Kasumi-1 (cell line): ENCODE results near the gene BTBD9.
"Not testable (repeated sequence)": the region's sequence is repeated elsewhere in the genome, so short reads cannot be mapped to it uniquely, and the experiment has no call there.

Experiments used
- DNase-seq, 2 experiments: peaks; one replicate each; lab custom pipeline; 2025; lab: John Stamatoyannopoulos, UW

Gene BTBD9

DNA sequence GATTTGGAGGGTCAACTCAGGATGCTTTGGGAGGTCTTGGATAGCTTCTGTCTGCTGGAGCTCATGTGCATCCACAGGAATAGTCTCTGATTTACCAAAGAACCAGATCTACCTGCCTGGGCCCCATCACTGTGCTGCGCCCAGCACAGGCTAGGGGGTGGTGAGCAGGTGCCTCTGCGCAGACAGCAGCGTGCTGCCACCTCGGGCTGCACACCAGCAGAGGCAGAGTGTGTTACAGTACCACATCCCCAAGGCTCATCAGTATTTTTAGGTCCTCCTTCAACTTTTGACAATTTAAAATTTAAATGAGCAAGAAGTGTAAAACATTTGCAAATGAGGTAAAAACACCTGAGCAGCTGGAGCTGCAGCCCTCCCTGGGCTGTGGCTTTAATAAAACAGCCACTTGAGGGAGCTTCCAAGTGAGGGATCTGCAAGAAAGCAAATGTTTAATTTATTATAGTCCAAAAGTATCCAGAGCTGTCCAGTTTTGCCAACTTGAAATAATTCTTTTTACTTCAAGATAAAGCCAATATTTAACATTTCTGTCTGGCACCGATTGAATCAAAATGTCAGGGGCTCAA lies 495.3 kb downstream of the BTBD9 start:
- DNase-seq = no peak

DNA sequence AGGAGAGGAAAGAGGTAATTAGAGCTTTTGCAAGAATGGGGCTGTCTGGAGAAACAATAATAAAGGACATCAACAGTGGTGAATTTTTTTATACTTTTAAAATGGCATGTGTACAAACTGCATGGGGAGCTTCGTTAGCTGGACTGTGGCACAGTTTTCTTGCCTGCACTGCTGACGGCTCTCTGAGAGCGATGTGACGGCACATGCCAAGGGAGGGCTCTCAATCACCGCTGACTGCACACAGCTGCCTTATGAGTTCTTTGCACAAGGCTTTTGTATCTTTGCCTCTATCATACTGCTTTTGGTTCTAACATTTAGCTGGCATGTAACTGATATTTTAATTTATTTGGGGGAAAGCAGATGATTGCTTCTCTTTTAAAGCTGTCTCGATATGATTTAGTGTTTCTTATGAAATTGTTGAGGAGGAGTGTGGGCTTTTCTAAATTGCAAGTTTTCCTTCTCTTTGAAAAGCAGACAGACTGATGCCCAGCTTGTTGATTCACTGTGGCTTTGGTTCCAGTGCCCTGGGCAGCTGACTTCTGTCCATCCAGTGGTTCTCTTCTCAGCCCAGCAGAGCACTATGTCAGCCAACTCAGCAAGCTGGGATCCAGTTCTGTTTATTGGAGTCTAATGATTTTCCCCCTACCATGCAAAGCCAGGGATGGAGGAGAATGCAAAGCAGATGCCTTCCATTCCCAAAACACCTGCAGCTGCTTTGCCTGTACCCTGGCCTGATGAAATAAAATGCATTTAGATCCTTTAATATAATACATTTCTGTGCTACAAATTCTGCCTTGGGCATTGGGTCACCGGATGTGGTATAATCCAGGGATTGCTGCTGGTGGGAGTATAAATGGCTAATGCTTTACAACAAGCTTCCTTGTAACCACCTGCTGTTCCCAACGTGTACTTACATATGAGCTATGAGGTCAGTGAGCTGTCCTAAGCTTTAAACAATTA lies 496.3 kb downstream of the BTBD9 start:
- no peak for DNase-seq

DNA sequence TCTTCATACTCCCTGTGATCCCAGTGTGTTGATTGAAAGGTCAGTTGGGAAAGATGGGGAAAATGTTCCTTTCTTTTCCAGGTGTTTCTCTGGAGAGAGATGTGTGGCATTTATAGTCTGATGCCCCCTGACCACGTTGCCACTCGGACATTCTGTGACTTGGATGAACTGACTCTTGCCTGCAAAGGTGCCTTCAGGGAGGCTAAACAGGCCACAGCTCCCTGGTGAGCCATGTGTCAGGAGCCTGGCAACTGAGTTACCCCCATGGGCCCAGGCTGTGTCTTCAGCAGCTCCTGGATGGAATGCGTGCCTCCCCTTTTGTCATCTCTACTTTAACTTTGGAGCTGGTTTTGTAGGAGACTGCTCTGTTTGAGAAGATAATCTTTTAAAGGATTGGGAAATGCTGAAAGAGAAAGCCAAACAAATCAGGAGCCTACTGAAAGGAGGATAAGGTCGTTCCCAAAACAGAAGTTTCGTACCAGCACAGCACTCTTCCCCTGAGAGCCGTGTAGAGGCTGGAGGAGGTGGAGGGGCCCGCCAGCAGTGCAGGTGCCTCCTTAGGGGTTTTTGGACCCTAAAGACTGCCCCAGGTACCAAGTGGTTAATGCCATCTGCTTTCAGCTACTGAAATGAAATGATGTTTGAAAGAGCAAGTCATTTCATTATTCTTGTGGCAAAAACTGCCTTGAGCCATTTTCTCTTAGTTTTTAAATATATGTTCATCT lies 497.4 kb downstream of the BTBD9 start:
- no peak for DNase-seq

- no peak for DNase-seq
Observed at GRCh38 chr6:38141716-38142115, 498.0 kb downstream of the BTBD9 start.

- DNase-seq = no peak
Observed at GRCh38 chr6:38141085-38141484, 498.6 kb downstream of the BTBD9 start.

- no peak for DNase-seq
Observed at GRCh38 chr6:38138374-38138773, 501.4 kb downstream of the BTBD9 start.

DNA sequence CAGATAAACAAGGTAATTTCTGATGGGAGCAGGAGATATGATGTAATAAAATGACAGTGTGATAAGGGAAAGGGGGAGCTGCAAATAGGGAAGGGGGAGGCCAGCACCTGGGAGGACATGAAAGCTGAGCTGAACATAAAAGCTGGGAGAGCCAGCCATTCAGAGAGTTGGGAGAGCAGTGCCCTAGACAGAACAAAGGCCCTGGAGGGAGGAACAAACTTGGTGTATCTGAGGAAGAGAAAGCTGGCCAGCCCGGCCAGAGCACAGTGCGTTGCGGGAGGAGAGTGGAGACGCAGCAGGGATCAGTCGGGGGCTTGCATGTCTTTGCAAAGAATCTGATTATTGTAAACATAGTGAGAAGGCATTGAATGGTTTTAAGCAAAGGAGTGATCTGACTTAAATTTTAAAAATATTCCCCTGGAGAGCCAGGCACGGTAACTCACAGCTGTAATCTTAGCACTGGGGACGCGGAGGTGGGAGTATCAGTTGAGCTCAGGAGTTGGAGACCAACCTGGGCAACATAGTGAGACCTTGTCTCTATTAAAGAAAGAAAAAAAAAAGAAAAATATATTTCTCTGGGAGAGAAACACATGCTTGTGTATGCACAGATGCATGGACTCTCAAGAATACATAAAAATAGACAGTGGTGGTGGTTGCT lies 502.0 kb downstream of the BTBD9 start:
- no peak for DNase-seq

- DNase-seq = no peak
Observed at GRCh38 chr6:38136547-38136946, 503.2 kb downstream of the BTBD9 start.

GRCh38 chr6:38134704-38135088 lies 505.0 kb downstream of the BTBD9 start:
- DNase-seq = no peak

DNA sequence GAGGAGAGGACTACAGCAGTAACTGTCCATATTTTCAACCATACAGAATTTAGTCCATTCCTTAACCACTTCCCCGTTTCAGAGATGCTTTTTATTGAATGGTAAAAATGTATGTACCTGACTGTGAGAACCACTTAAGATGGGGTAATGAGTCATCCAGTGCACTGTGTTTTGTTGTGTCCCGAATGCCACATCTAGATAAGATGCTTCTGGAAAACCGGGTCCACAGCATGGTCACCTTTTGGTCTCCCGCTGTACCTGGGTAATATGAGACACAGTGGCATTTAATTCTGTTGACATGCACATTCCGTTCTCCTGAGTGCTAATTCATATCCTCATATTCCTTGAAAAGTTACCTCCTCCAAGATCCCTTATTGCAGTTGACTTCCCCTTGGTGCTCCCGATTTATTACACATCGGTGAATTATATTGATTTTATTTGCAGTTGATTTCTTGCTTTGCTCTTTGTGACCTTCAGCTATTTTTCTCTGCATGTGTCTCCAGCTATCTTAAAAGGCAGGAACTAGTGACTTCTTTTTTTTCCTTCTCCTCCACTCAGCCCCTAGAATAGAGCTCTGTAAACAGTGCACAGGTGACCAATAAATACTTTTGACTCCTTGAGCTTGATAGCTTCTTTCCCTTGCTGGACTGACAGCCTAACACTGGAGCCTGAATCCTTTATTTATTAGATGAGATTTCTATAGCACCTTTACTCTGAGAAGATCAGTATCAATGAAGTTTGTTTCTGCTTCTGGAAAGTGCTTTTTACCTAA lies 505.6 kb downstream of the BTBD9 start:
- DNase-seq = no peak

- no peak for DNase-seq
Observed at GRCh38 chr6:38131527-38131965, 508.2 kb downstream of the BTBD9 start.

- no peak for DNase-seq
Observed at GRCh38 chr6:38127284-38127683, 512.4 kb downstream of the BTBD9 start.

DNA sequence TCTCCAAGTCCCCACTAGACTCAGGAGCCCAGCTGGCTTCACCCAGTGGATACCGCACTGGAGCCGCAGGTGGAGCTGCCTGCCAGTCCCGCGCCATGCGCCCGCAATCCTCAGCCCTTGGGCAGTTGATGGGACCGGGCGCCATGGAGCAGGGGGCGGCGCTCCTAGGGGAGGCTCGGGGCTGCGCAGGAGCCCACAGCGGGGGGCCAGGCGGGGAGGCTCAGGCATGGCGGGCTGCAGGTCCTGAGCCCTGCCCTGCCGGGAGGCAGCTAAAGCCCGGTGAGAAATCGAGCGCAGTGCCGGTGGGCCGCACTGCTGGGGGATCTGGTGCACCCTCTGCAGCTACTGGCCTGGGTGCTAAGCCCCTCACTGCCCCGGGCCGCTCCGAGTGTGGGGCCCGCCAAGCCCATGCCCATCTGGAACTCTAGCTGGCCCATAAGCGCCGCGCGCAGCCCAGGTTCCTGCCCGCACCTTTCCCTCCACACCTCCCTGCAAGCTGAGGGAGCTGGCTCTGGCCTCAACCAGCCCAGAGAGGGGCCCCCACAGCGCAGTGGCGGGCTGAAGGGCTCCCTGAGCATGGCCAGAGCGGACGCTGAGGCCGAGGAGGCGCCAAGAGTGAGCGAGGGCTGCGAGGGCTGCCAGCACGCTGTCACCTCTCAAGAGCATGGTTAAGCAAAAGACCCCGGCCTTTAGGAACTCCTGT lies 515.4 kb downstream of the BTBD9 start:
- not testable (repeated sequence) for DNase-seq

DNA sequence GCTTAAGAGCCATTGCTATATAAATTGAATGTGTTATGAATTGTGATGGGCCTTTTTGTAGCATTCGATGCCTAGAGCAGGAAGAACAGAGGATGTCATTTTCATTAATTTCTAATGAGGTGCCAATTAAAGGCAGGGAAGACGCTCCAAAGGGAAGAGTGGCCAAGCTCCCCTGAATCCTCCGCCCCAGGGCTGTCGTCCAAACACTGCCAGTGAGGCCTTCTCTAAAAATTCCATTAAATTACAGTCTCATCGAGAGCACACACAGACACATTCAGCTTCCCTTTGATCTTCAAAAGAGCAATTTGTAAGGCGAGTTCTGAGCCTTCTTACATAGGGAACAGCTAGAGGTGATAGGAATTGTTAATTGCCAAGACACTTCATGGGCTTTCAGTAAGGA lies 520.2 kb downstream of the BTBD9 start:
- DNase-seq = no peak

GRCh38 chr6:38118791-38119365 lies 520.9 kb downstream of the BTBD9 start:
- DNase-seq = no peak
